Thyroid gland (tissue), 4 donors: ENCODE measurements around the gene GAK. TPM values are rescaled to one million over a fixed set of nuclear protein-coding genes. Genes with fewer than 3 reads are reported as not detected.
A peak's percentile ranks its signal among the peaks of the same experiment; 100 is the strongest.

Experiments
- DNase-seq, 2 donors: peaks; one replicate each; pipeline ENCODE4 v3.0.0-alpha.2; 2019
- H3K27ac ChIP-seq, 3 donors: fragments of 200-600 bp; sonication (generic); 1 replicate in 2 of 3; 2 replicates in 1 of 3; pipeline ENCODE4 v1.5.1; 2016 to 2019; ENCODE audit warnings: mild to moderate bottlenecking in 1 of 3, moderate library complexity in 1 of 3
- H3K27me3 ChIP-seq: fragments of 200-600 bp; sonication (generic); one replicate; pipeline ENCODE4 v1.5.1; 2019
- H3K36me3 ChIP-seq, 2 donors: fragments of 200-600 bp; sonication (generic); one replicate each; pipeline ENCODE4 v1.5.1; 2016 to 2019
- H3K4me1 ChIP-seq, 2 donors: fragments of 200-600 bp; sonication (generic); one replicate each; pipeline ENCODE4 v1.5.1; 2017 to 2019
- H3K4me3 ChIP-seq, 3 donors: fragments of 200-600 bp; sonication (generic); replicated peaks in 1 of 3; 1 replicate in 2 of 3; 2 replicates in 1 of 3; pipeline ENCODE4 v1.5.1; 2016; ENCODE audit warnings: mild to moderate bottlenecking in 1 of 3
- H3K9me3 ChIP-seq: fragments of 200-600 bp; sonication (generic); one replicate; pipeline ENCODE4 v1.5.1; 2017
- POLR2A ChIP-seq, 2 donors: fragments of 450-650 bp; IDR thresholded peaks; one replicate each; pipeline ENCODE4 v1.6.1; 2017; ENCODE audit warnings: antibody characterized with exemption in 2 of 2, mild to moderate bottlenecking in 2 of 2, moderate library complexity in 1 of 2
- WGBS, 2 donors: methylation state at CpG; one replicate each; pipeline ENCODE4 v1.1.5; 2017; 5-methylcytosine and 5-hydroxymethylcytosine counted together
- intact Hi-C: fragments of 100-400 bp; cut with DNase I; formaldehyde crosslinking; loops from one replicate; pipeline ENCODE4 v1.15.1; 2023
- total RNA-seq, 4 donors: library from RNA; depleted of rRNA; stranded (reverse); fragments of >200 nt; gene quantifications; one replicate each; pipeline ENCODE4 v1.2.3, GENCODE V29; 2016
- TF ChIP-seq, protein P1 (sequence below), 6 experiments: fragments of 200-600 bp in 3 of 6; fragments of 450-650 bp in 3 of 6; sonication (generic) in 3 of 6; IDR thresholded peaks; one replicate each; pipeline ENCODE4 v1.5.1; 2016 to 2019; ENCODE audit warnings: antibody characterized with exemption in 6 of 6, mild to moderate bottlenecking in 2 of 6, inconsistent platforms in 1 of 6, moderate library complexity in 1 of 6

Gene GAK
- total RNA-seq, 4 donors from 2014 or later, result 86.4 to 184 (median 153) TPM

GRCh38 chr4:874971-875817 is 56.9 kb downstream of the GAK start:
- Histone ChIP-seq H3K9me3 (no peaks in the 10 kb centered on the region), H3K36me3 (peaks cover 33 to 34% of the 10 kb centered on the region in 2 donors), H3K27ac (no peak overlapping the region), H3K27me3 (no peaks in the 10 kb centered on the region), H3K4me1 (no peaks in the 10 kb centered on the region), H3K4me3 (no peak overlapping the region)
- TF ChIP-seq, protein P1, sequence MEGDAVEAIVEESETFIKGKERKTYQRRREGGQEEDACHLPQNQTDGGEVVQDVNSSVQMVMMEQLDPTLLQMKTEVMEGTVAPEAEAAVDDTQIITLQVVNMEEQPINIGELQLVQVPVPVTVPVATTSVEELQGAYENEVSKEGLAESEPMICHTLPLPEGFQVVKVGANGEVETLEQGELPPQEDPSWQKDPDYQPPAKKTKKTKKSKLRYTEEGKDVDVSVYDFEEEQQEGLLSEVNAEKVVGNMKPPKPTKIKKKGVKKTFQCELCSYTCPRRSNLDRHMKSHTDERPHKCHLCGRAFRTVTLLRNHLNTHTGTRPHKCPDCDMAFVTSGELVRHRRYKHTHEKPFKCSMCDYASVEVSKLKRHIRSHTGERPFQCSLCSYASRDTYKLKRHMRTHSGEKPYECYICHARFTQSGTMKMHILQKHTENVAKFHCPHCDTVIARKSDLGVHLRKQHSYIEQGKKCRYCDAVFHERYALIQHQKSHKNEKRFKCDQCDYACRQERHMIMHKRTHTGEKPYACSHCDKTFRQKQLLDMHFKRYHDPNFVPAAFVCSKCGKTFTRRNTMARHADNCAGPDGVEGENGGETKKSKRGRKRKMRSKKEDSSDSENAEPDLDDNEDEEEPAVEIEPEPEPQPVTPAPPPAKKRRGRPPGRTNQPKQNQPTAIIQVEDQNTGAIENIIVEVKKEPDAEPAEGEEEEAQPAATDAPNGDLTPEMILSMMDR (IDR thresholded peaks at IDR 0.05), result no peak
- no peak for TF ChIP-seq POLR2A (IDR thresholded peaks at IDR 0.05)
- WGBS, 2 donors, result 73 to 84% methylated on average over 17 of the region's 17 CpGs
- intact Hi-C loops, result no loop called here
- peak in 1 of 2 donors; percentile 34 for DNase-seq

DNA sequence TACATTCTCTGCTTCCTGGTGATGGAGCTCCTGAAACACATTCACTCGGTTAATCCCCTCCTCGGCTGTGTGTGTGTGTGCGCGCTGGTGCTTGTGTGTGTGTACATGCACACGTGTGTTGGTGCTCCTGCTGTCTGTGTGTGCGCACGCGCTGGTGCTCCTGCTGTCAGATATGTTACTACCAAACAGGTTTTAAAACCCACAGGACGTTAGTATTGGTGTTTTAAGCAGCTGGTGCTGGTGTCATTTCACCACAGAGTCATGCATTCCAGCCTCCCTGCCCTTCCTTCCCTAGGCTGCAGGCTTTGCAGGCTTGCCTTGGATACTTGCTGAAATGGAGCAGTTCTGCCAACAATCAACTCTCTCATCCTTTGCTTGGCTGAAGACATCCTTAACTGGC is 58.1 kb downstream of the GAK start:
- Histone ChIP-seq H3K27ac (no peak overlapping the region), H3K36me3 (peaks cover 31 to 34% of the 10 kb centered on the region in 2 donors), H3K9me3 (no peaks in the 10 kb centered on the region), H3K27me3 (no peaks in the 10 kb centered on the region), H3K4me3 (no peak overlapping the region), H3K4me1 (no peaks in the 10 kb centered on the region)
- intact Hi-C loops, result no loop called here
- 94 to 95% methylated on average over 9 of the region's 9 CpGs for WGBS, 2 donors
- no peak for DNase-seq
- TF ChIP-seq, protein P1 (IDR thresholded peaks at IDR 0.05), result no peak
- no peak for TF ChIP-seq POLR2A (IDR thresholded peaks at IDR 0.05)

DNA sequence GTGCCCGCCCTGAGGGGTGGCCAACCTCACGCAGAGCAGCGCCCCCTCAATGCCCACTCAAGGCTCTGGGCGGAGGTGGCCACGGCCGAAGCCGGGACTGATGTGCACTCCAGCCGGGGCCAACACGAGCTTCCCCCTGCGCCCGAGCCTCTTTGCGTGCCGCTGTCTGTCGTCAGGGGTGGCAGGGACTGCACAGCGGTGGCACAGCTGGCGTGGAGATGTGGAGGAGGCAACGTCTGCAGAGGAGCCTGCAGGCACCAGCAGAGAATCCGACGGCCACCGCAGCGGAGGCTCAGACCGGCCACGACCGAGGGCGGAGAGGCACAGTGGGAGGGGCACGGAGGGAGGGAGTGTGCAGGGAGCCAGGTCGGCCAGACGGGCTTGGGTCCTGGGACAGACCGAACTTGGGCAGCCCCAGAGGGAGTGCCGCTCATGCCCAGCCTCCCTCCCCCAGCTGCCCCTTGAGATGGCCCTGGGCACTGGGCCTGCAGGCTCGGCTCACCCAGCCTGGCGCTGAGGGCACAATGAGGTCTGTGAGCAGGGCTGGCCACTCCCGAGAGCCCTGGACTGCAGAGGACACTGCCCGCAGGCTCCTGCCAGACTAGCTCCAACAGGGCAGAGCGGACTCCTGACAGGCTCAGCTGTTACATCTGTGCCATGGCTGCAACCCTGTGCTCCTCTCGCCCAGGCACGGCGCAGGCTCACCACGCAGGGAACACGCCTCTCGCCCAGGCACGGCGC is 59.7 kb downstream of the GAK start:
- intact Hi-C loops, result no loop called here
- Histone ChIP-seq H3K36me3 (peaks cover 36 to 39% of the 10 kb centered on the region in 2 donors), H3K4me1 (no peaks in the 10 kb centered on the region), H3K27me3 (no peaks in the 10 kb centered on the region), H3K27ac (no peak overlapping the region), H3K4me3 (no peak overlapping the region), H3K9me3 (no peaks in the 10 kb centered on the region)
- WGBS, 2 donors, result 93% methylated on average over 26 to 28 of the region's 43 CpGs
- TF ChIP-seq, protein P1 (IDR thresholded peaks at IDR 0.05), result no peak
- DNase-seq, result no peak

DNA sequence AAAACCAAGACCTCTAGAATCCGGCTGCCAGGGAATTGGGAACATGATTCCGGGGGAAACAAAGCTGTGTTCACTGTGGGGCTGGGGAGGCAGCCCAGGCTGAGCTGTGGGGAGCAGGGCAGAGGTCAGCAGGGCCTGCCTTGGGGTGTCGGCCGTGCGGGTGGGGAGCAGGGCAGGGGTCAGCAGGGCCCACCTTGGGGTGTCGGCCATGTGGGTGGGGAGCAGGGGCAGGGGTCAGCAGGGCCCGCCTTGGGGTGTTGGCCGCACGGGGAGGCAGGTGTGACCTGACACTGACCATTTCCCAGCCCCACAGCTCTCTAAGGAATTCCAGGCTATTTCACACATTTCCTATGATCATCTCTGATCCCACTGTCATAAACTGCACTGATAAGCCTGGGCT is 60.6 kb downstream of the GAK start:
- H3K36me3 ChIP-seq, result peaks cover 34 to 41% of the 10 kb centered on the region in 2 donors
- H3K27ac ChIP-seq, result no peak overlapping the region
- no peak overlapping the region for H3K4me3 ChIP-seq
- WGBS, 2 donors, result 82 to 89% methylated on average over 6 to 8 of the region's 9 CpGs
- H3K9me3 ChIP-seq, result no peaks in the 10 kb centered on the region
- intact Hi-C loops, result no loop called here
- DNase-seq, result no peak
- no peaks in the 10 kb centered on the region for H3K27me3 ChIP-seq
- no peaks in the 10 kb centered on the region for H3K4me1 ChIP-seq
- TF ChIP-seq POLR2A (IDR thresholded peaks at IDR 0.05), result no peak

- Histone ChIP-seq H3K27me3 (no peaks in the 10 kb centered on the region), H3K9me3 (no peaks in the 10 kb centered on the region), H3K4me3 (no peak overlapping the region), H3K4me1 (no peaks in the 10 kb centered on the region), H3K36me3 (peaks cover 35 to 41% of the 10 kb centered on the region in 2 donors), H3K27ac (no peak overlapping the region)
- WGBS, 2 donors, result 96 to 98% methylated on average over 11 to 12 of the region's 20 CpGs
- DNase-seq, result no peak
- no peak for TF ChIP-seq POLR2A (IDR thresholded peaks at IDR 0.05)
- TF ChIP-seq, protein P1 (IDR thresholded peaks at IDR 0.05), result no peak
- intact Hi-C loops, result no loop called here
Measured at GRCh38 chr4:870951-871350, 61.2 kb downstream of the GAK start.
